ENCODE measurements around the gene FURIN.

The FURIN gene

GRCh38 chr15:90860942-90861675, 7.3 kb upstream of the FURIN start (continued):
- no peak for TF ChIP-seq ZNF302 (tag by site-specific recombination; IDR thresholded peaks at IDR 0.05; ENCODE audit: low read depth)

GRCh38 chr15:90862487-90862886, 5.9 kb upstream of the FURIN start:
- H3K9me3 ChIP-seq (ENCODE audit: control insufficient read depth, insufficient read depth, low read depth, low read length) = no peaks in the 10 kb centered on the region
- no peaks in the 10 kb centered on the region for H3K36me3 ChIP-seq (ENCODE audit: control insufficient read depth in 2 of 2, insufficient read depth in 1 of 2, low read length in 2 of 2)
- peaks cover 20% of the 10 kb centered on the region for H3K4me1 ChIP-seq (ENCODE audit: control insufficient read depth, insufficient read depth, low read length)
- H3K4me3 ChIP-seq (ENCODE audit: low read depth, low read length) = no peak overlapping the region
- no peak overlapping the region for H3K27ac ChIP-seq (ENCODE audit: extremely low read depth, low read depth, low read length)
- TF ChIP-seq ZNF48 (tag by site-specific recombination; IDR thresholded peaks at IDR 0.05) (no peak), PBX3 (CRISPR knock-in tag; IDR thresholded peaks at IDR 0.05) (no peak), ZNF248 (tag by site-specific recombination; IDR thresholded peaks at IDR 0.05) (no peak), ZNF239 (tag by site-specific recombination; IDR thresholded peaks at IDR 0.05) (no peak), ATF2 (tag by site-specific recombination; IDR thresholded peaks at IDR 0.05; ENCODE audit: low read depth) (peak; percentile 59)
- ChIA-PET POLR2A (no interaction called here), CTCF (no interaction called here)

GRCh38 chr15:90862964-90863778, 5.2 kb upstream of the FURIN start:
- 0 out of 2 replicates have a peak overlapping the region, but pooled peaks have one; percentile 1 for H3K27ac ChIP-seq (ENCODE audit: extremely low read depth, low read depth, low read length)
- no peaks in the 10 kb centered on the region for H3K9me3 ChIP-seq (ENCODE audit: control insufficient read depth, insufficient read depth, low read depth, low read length)
- TF ChIP-seq INSM2 (tag by site-specific recombination; IDR thresholded peaks at IDR 0.05) (no peak), ZNF341 (tag by site-specific recombination; IDR thresholded peaks at IDR 0.05; ENCODE audit: low read depth) (peak; percentile 63), ZBTB48 (tag by site-specific recombination; IDR thresholded peaks at IDR 0.05) (0 out of 2 replicates have a peak, but pooled peaks have one; percentile 16), ZBTB8A (tag by site-specific recombination; IDR thresholded peaks at IDR 0.05) (peak; percentile 34; the same call in 1 of the 2 replicates), ZSCAN16 (tag by site-specific recombination; IDR thresholded peaks at IDR 0.05) (no peak), ZNF335 (tag by site-specific recombination; conservative IDR thresholded peaks at IDR 0.05) (peak; percentile 51), GLIS1 (tag by site-specific recombination; IDR thresholded peaks at IDR 0.05) (peak; percentile 77)
- POLR2A ChIA-PET = no interaction called here
- H3K4me3 ChIP-seq (ENCODE audit: low read depth, low read length) = no peak overlapping the region
- no peaks in the 10 kb centered on the region for H3K36me3 ChIP-seq (ENCODE audit: control insufficient read depth in 2 of 2, insufficient read depth in 1 of 2, low read length in 2 of 2)
- CTCF ChIA-PET = interaction anchor here (1.2 kb wide), 1 partner anchor 69 kb away, joined by 5 read pairs; the partner anchor contains the start of gene HDDC3
- peaks cover 24% of the 10 kb centered on the region for H3K4me1 ChIP-seq (ENCODE audit: control insufficient read depth, insufficient read depth, low read length)

- Histone ChIP-seq H3K4me3 (ENCODE audit: low read depth, low read length) (no peak overlapping the region), H3K4me1 (ENCODE audit: control insufficient read depth, insufficient read depth, low read length) (peaks cover 32% of the 10 kb centered on the region), H3K9me3 (ENCODE audit: control insufficient read depth, insufficient read depth, low read depth, low read length) (no peaks in the 10 kb centered on the region), H3K27ac (ENCODE audit: extremely low read depth, low read depth, low read length) (no peak overlapping the region), H3K36me3 (ENCODE audit: control insufficient read depth in 2 of 2, insufficient read depth in 1 of 2, low read length in 2 of 2) (no peaks in the 10 kb centered on the region)
- POLR2A ChIA-PET = interaction anchor here (0.6 kb wide), 1 partner anchor 91 kb away, joined by 13 read pairs; no protein-coding TSS in a partner anchor
- CTCF ChIA-PET = interaction anchor here (1.1 to 1.2 kb wide), 2 partner anchors 22 to 69 kb away, joined by 5 to 8 read pairs; partner anchors contain the start of gene HDDC3
- TF ChIP-seq ZNF335 (tag by site-specific recombination; conservative IDR thresholded peaks at IDR 0.05) = no peak
- no peak for TF ChIP-seq ZNF184 (tag by site-specific recombination; IDR thresholded peaks at IDR 0.05)
- no peak for TF ChIP-seq SALL2 (tag by site-specific recombination; IDR thresholded peaks at IDR 0.05; ENCODE audit: borderline replicate concordance)
- no peak for TF ChIP-seq ZSCAN30 (tag by site-specific recombination; IDR thresholded peaks at IDR 0.05)
- no peak for TF ChIP-seq ZNF776 (tag by site-specific recombination; IDR thresholded peaks at IDR 0.05; ENCODE audit: borderline replicate concordance)
- no peak for TF ChIP-seq ZFP37 (tag by site-specific recombination; IDR thresholded peaks at IDR 0.05)
- TF ChIP-seq ZBTB17 (tag by site-specific recombination; IDR thresholded peaks at IDR 0.05) = peak; percentile 76; the same call in 1 of the 2 replicates
These were observed 4.4 kb upstream of the FURIN start for GRCh38 chr15:90863987-90864386.

Data from HEK293 (cell line).